GM10266 (cell line): Measurements from ENCODE around the gene GRID1.

Source experiments
- DNase-seq: peaks from one replicate; pipeline ENCODE4 v3.0.0; 2012; ENCODE audit errors: extremely low spot score
- TF ChIP-seq, protein P1 (sequence below): IDR thresholded peaks from 2 replicates; pipeline ENCODE4 v1.5.1; 2012; ENCODE audit warnings: mild to moderate bottlenecking, low read depth; ENCODE audit not compliant: control insufficient read depth, insufficient read depth; ENCODE audit errors: missing control alignments

GRID1 gene

DNA sequence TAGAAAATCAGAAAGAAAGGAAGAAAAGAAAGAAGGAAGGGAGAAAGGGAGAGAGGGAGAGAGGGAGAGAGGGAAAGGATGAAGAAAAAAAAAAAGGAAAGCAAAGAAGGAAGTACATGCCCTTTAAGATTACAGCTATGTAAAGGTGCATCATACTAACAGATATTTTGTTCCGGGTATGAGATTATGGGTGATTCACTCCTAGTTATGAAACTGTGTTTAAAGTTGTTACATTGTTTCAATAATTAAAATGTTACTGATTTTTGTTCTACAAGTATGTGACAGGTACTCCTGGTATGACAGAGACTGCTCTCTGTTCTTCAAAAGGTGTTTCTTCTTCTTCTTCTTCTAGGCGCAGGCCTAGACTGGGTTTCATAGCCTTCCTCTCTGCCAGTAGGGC lies 808.9 kb downstream of the GRID1 start:
- TF ChIP-seq, protein P1, sequence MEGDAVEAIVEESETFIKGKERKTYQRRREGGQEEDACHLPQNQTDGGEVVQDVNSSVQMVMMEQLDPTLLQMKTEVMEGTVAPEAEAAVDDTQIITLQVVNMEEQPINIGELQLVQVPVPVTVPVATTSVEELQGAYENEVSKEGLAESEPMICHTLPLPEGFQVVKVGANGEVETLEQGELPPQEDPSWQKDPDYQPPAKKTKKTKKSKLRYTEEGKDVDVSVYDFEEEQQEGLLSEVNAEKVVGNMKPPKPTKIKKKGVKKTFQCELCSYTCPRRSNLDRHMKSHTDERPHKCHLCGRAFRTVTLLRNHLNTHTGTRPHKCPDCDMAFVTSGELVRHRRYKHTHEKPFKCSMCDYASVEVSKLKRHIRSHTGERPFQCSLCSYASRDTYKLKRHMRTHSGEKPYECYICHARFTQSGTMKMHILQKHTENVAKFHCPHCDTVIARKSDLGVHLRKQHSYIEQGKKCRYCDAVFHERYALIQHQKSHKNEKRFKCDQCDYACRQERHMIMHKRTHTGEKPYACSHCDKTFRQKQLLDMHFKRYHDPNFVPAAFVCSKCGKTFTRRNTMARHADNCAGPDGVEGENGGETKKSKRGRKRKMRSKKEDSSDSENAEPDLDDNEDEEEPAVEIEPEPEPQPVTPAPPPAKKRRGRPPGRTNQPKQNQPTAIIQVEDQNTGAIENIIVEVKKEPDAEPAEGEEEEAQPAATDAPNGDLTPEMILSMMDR, result no peak
- no peak for DNase-seq

DNA sequence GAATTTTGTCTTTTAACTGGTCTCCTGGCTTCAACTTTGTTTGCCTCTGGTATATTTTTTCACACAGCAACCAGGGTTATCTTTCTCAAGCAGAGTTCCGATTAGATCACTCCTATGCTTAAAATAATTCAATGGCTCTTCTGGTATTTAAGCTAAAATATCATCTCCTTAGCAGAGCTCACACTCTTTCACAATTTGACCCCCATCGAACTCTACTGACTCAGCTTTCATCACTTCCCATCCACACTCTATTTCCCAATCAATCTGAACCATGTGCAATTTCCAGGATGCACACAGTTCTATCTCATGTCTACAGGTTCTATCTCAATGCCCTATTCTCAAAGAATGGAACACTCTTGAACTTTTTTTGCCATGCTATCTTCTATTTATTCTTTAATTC lies 809.5 kb downstream of the GRID1 start:
- DNase-seq, result no peak
- TF ChIP-seq, protein P1, result no peak
